ENCODE measurements around the gene TSPO2. TPM values are rescaled to one million over a fixed set of nuclear protein-coding genes. Genes with fewer than 3 reads are reported as not detected.

Gene TSPO2
- total and polyA plus RNA-seq, 2 of the 13 experiments (the other 11 are each of a cell fraction or from before 2014, with no cell fraction given), result 0.55 TPM; not detected in 1

DNA sequence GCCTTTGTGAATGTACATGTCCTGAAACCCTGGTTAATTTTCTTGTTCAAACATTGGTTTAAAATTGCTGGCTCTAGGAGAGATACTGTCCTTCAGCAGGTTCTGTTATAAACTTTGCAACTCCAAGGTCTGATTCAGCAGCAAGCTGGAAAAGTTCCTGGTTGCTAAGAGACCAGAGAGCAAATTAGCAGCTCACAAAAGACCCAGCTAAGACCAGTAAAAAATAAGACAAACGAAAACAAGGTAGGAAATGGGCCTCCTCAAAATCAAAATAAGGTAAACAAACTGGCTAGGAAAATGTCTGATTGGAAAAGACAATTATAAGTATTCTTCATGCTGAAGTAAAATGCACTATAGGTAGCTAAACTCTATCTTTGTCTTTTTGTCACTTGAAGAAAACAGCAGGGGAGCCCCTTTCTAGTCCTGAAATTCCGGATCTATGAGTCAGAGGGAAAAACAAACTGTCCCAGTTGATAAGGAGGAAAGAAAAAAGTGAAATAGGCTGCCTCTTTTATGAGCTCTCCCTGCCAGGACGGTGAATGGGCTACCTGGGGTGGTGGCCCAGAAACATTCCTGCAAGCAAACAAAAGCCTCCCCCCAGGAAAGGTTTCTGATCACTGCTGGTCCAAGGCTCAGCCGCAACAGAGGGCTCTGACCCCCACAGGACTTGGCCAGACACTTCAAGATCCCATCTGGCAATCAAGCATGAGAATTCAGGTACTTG is 44.9 kb upstream of the TSPO2 start (continued):
- TF ChIP-seq, protein P1, sequence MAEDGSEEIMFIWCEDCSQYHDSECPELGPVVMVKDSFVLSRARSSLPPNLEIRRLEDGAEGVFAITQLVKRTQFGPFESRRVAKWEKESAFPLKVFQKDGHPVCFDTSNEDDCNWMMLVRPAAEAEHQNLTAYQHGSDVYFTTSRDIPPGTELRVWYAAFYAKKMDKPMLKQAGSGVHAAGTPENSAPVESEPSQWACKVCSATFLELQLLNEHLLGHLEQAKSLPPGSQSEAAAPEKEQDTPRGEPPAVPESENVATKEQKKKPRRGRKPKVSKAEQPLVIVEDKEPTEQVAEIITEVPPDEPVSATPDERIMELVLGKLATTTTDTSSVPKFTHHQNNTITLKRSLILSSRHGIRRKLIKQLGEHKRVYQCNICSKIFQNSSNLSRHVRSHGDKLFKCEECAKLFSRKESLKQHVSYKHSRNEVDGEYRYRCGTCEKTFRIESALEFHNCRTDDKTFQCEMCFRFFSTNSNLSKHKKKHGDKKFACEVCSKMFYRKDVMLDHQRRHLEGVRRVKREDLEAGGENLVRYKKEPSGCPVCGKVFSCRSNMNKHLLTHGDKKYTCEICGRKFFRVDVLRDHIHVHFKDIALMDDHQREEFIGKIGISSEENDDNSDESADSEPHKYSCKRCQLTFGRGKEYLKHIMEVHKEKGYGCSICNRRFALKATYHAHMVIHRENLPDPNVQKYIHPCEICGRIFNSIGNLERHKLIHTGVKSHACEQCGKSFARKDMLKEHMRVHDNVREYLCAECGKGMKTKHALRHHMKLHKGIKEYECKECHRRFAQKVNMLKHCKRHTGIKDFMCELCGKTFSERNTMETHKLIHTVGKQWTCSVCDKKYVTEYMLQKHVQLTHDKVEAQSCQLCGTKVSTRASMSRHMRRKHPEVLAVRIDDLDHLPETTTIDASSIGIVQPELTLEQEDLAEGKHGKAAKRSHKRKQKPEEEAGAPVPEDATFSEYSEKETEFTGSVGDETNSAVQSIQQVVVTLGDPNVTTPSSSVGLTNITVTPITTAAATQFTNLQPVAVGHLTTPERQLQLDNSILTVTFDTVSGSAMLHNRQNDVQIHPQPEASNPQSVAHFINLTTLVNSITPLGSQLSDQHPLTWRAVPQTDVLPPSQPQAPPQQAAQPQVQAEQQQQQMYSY (CRISPR knock-in tag; IDR thresholded peaks at IDR 0.05), result no peak
- TF ChIP-seq, protein P2, sequence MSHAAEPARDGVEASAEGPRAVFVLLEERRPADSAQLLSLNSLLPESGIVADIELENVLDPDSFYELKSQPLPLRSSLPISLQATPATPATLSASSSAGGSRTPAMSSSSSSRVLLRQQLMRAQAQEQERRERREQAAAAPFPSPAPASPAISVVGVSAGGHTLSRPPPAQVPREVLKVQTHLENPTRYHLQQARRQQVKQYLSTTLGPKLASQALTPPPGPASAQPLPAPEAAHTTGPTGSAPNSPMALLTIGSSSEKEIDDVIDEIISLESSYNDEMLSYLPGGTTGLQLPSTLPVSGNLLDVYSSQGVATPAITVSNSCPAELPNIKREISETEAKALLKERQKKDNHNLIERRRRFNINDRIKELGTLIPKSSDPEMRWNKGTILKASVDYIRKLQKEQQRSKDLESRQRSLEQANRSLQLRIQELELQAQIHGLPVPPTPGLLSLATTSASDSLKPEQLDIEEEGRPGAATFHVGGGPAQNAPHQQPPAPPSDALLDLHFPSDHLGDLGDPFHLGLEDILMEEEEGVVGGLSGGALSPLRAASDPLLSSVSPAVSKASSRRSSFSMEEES (CRISPR knock-in tag; IDR thresholded peaks at IDR 0.05), result no peak
- TF ChIP-seq MED13 (CRISPR knock-in tag; IDR thresholded peaks at IDR 0.05) (0 out of 2 replicates have a peak, but pooled peaks have one; percentile 17), ZNF75D (CRISPR knock-in tag; IDR thresholded peaks at IDR 0.05; ENCODE audit: borderline replicate concordance) (no peak), ELF4 (CRISPR knock-in tag; IDR thresholded peaks at IDR 0.05; ENCODE audit: borderline replicate concordance) (no peak), ZFP37 (CRISPR knock-in tag; IDR thresholded peaks at IDR 0.05; ENCODE audit: borderline replicate concordance) (no peak), ATF1 (CRISPR knock-in tag; IDR thresholded peaks at IDR 0.05) (peak; percentile 36; the same call in 1 of the 2 replicates), RAD21 (CRISPR knock-in tag; IDR thresholded peaks at IDR 0.05) (no peak), FIP1L1 (IDR thresholded peaks at IDR 0.05; ENCODE audit: borderline replicate concordance, insufficient read depth, low read depth, low read length) (no peak), PHB2 (IDR thresholded peaks at IDR 0.05; ENCODE audit: partially characterized antibody) (no peak), HNF4A (CRISPR knock-in tag; IDR thresholded peaks at IDR 0.05) (peak; percentile 51; the same call in 1 of the 2 replicates), ERF (CRISPR knock-in tag; IDR thresholded peaks at IDR 0.05) (no peak), EZH2 (conservative IDR thresholded peaks at IDR 0.05; ENCODE audit: low read depth, low read length) (no peak), NFYB (CRISPR knock-in tag; IDR thresholded peaks at IDR 0.05) (no peak)
- TF ChIP-seq, protein P3, sequence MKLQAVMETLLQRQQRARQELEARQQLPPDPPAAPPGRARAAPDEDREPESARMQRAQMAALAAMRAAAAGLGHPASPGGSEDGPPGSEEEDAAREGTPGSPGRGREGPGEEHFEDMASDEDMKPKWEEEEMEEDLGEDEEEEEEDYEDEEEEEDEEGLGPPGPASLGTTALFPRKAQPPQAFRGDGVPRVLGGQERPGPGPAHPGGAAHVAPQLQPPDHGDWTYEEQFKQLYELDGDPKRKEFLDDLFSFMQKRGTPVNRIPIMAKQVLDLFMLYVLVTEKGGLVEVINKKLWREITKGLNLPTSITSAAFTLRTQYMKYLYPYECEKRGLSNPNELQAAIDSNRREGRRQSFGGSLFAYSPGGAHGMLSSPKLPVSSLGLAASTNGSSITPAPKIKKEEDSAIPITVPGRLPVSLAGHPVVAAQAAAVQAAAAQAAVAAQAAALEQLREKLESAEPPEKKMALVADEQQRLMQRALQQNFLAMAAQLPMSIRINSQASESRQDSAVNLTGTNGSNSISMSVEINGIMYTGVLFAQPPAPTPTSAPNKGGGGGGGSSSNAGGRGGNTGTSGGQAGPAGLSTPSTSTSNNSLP (IDR thresholded peaks at IDR 0.05; ENCODE audit: low read depth, low read length), result no peak
- TF ChIP-seq, protein P4, sequence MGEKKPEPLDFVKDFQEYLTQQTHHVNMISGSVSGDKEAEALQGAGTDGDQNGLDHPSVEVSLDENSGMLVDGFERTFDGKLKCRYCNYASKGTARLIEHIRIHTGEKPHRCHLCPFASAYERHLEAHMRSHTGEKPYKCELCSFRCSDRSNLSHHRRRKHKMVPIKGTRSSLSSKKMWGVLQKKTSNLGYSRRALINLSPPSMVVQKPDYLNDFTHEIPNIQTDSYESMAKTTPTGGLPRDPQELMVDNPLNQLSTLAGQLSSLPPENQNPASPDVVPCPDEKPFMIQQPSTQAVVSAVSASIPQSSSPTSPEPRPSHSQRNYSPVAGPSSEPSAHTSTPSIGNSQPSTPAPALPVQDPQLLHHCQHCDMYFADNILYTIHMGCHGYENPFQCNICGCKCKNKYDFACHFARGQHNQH (CRISPR knock-in tag; IDR thresholded peaks at IDR 0.05), result peak; percentile 53; the same call in 1 of the 2 replicates
- TF ChIP-seq, protein P5, sequence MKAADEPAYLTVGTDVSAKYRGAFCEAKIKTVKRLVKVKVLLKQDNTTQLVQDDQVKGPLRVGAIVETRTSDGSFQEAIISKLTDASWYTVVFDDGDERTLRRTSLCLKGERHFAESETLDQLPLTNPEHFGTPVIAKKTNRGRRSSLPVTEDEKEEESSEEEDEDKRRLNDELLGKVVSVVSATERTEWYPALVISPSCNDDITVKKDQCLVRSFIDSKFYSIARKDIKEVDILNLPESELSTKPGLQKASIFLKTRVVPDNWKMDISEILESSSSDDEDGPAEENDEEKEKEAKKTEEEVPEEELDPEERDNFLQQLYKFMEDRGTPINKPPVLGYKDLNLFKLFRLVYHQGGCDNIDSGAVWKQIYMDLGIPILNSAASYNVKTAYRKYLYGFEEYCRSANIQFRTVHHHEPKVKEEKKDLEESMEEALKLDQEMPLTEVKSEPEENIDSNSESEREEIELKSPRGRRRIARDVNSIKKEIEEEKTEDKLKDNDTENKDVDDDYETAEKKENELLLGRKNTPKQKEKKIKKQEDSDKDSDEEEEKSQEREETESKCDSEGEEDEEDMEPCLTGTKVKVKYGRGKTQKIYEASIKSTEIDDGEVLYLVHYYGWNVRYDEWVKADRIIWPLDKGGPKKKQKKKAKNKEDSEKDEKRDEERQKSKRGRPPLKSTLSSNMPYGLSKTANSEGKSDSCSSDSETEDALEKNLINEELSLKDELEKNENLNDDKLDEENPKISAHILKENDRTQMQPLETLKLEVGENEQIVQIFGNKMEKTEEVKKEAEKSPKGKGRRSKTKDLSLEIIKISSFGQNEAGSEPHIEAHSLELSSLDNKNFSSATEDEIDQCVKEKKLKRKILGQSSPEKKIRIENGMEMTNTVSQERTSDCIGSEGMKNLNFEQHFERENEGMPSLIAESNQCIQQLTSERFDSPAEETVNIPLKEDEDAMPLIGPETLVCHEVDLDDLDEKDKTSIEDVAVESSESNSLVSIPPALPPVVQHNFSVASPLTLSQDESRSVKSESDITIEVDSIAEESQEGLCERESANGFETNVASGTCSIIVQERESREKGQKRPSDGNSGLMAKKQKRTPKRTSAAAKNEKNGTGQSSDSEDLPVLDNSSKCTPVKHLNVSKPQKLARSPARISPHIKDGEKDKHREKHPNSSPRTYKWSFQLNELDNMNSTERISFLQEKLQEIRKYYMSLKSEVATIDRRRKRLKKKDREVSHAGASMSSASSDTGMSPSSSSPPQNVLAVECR (CRISPR knock-in tag; IDR thresholded peaks at IDR 0.05; ENCODE audit: borderline replicate concordance), result no peak

Data from HepG2 (cell line).